H1 (cell line): Measurements from ENCODE around the gene OBSCN. TPM values are rescaled to one million over a fixed set of nuclear protein-coding genes. Genes with fewer than 3 reads are reported as not detected.

Source experiments
- CTCF ChIA-PET: fragments of 300-600 bp; sonication (Branson Sonifier 250); formaldehyde crosslinking; loops from one replicate; lab custom pipeline; 2021; ENCODE audit not compliant: partially characterized antibody; lab: Charles Lee
- POLR2A ChIA-PET: fragments of 300-600 bp; sonication (Branson Sonifier 250); formaldehyde crosslinking; loops from one replicate; lab custom pipeline; 2021; ENCODE audit warnings: inconsistent platforms; ENCODE audit not compliant: partially characterized antibody; lab: Charles Lee
- DNase-seq, 2 experiments: peaks; one replicate each; pipeline versions ENCODE4 v3.0.0 to v3.0.0-alpha.2; 2010 to 2022; ENCODE audit warnings: low spot score in 2 of 2, low read depth in 1 of 2, mixed read lengths in 1 of 2
- FAIRE-seq: peaks from 2 replicates; lab custom pipeline; 2011; peaks lifted over from hg19 to GRCh38; lab: Jason Lieb, UNC
- H2AFZ ChIP-seq: 2 replicates; pipeline ENCODE4 v1.8.1; 2012; ENCODE audit warnings: low read length, inconsistent platforms
- H2AK5ac ChIP-seq: 2 replicates; pipeline ENCODE4 v1.6.1; 2013; ENCODE audit warnings: low read depth, low read length
- H2BK120ac ChIP-seq: replicated peaks from 2 replicates; pipeline ENCODE3; 2013; ENCODE audit warnings: low read depth, low read length, inconsistent platforms
- H2BK12ac ChIP-seq: 2 replicates; pipeline ENCODE4 v1.6.1; 2013; ENCODE audit warnings: low read depth, low read length
- H2BK15ac ChIP-seq: 2 replicates; pipeline ENCODE4 v1.6.1; 2013; ENCODE audit warnings: low read length
- H2BK20ac ChIP-seq: 2 replicates; pipeline ENCODE4 v1.6.1; 2013; ENCODE audit warnings: low read length
- H2BK5ac ChIP-seq: 2 replicates; pipeline ENCODE4 v1.6.1; 2013; ENCODE audit warnings: low read depth, low read length
- H3K14ac ChIP-seq: 2 replicates; pipeline ENCODE4 v1.6.1; 2013; ENCODE audit warnings: inconsistent platforms; ENCODE audit not compliant: insufficient read length
- H3K18ac ChIP-seq: 2 replicates; pipeline ENCODE4 v1.6.1; 2013; ENCODE audit warnings: low read length; ENCODE audit errors: extremely low read depth
- H3K23ac ChIP-seq: 2 replicates; pipeline ENCODE4 v1.6.1; 2013; ENCODE audit warnings: inconsistent platforms; ENCODE audit not compliant: insufficient read length
- H3K23me2 ChIP-seq: 2 replicates; pipeline ENCODE4 v1.6.1; 2013; ENCODE audit warnings: low read depth, low read length
- H3K27ac ChIP-seq: 2 replicates; pipeline ENCODE4 v1.6.1; 2011; ENCODE audit warnings: low read depth, low read length, inconsistent platforms
- H3K27me3 ChIP-seq, 4 experiments: replicated peaks in 1 of 4; 1 replicate in 1 of 4; 2 replicates in 3 of 4; pipeline versions ENCODE4 v1.6.1 to v1.8.1; 2011 to 2013; ENCODE audit warnings: low read length in 3 of 4, mild to moderate bottlenecking in 3 of 4, inconsistent platforms in 2 of 4, mixed read lengths in 2 of 4, moderate library complexity in 1 of 4; ENCODE audit not compliant: control insufficient read depth in 3 of 4, insufficient read depth in 3 of 4; ENCODE audit errors: extremely low read depth in 1 of 4
- H3K36me3 ChIP-seq, 4 experiments: 2 replicates each; pipeline versions ENCODE4 v1.6.1 to v1.8.1; 2011 to 2013; ENCODE audit warnings: mild to moderate bottlenecking in 4 of 4, low read length in 3 of 4, moderate library complexity in 2 of 4, control low read depth in 1 of 4, inconsistent platforms in 1 of 4; ENCODE audit not compliant: insufficient read depth in 4 of 4, control insufficient read depth in 2 of 4
- H3K4ac ChIP-seq: replicated peaks from 2 replicates; pipeline ENCODE3; 2013; ENCODE audit warnings: low read length, low read depth, mixed read lengths, inconsistent platforms; ENCODE audit not compliant: insufficient read length
- H3K4me1 ChIP-seq, 4 experiments: replicated peaks in 1 of 4; 1 replicate in 1 of 4; 2 replicates in 3 of 4; pipeline versions ENCODE4 v1.6.1 to v1.8.1; 2011 to 2013; ENCODE audit warnings: low read length in 3 of 4, inconsistent platforms in 2 of 4, mixed read lengths in 1 of 4; ENCODE audit not compliant: insufficient read depth in 4 of 4, control insufficient read depth in 3 of 4
- H3K4me2 ChIP-seq, 2 experiments: 2 replicates each; pipeline versions ENCODE4 v1.6.1 to v1.8.1; 2011 to 2013; ENCODE audit warnings: low read depth in 2 of 2, low read length in 2 of 2, control low read depth in 1 of 2, inconsistent platforms in 1 of 2, mild to moderate bottlenecking in 1 of 2; ENCODE audit not compliant: insufficient read depth in 1 of 2
- H3K4me3 ChIP-seq, 4 experiments: fragments of 200-600, 300-600 bp in 1 of 4; sonication (generic), shearing (Covaris generic), sonication (Bioruptor Twin) in 1 of 4; 2 replicates each; pipeline versions ENCODE4 v1.5.1 to v1.8.1; 2011 to 2016; ENCODE audit warnings: low read length in 4 of 4, low read depth in 3 of 4, control low read depth in 2 of 4, inconsistent platforms in 2 of 4, mild to moderate bottlenecking in 2 of 4, mixed read lengths in 1 of 4, moderate library complexity in 1 of 4; ENCODE audit not compliant: insufficient read depth in 2 of 4; ENCODE audit errors: extremely low read depth in 1 of 4
- H3K56ac ChIP-seq: replicated peaks from 2 replicates; pipeline ENCODE3; 2013; ENCODE audit warnings: low read depth, mild to moderate bottlenecking, mixed read lengths, low read length, inconsistent platforms; ENCODE audit not compliant: insufficient read length
- H3K79me1 ChIP-seq: 2 replicates; pipeline ENCODE4 v1.6.1; 2013; ENCODE audit warnings: low read depth, low read length, control low read depth
- H3K79me2 ChIP-seq, 2 experiments: 2 replicates each; pipeline versions ENCODE4 v1.6.1 to v1.8.1; 2012 to 2013; ENCODE audit warnings: low read length in 2 of 2, mild to moderate bottlenecking in 2 of 2, inconsistent platforms in 1 of 2; ENCODE audit not compliant: insufficient read depth in 2 of 2, control insufficient read depth in 1 of 2
- H3K9ac ChIP-seq, 4 experiments: replicated peaks in 1 of 4; 1 replicate in 1 of 4; 2 replicates in 3 of 4; pipeline versions ENCODE4 v1.6.1 to v1.8.1; 2011 to 2013; ENCODE audit warnings: low read depth in 3 of 4, low read length in 3 of 4, control low read depth in 2 of 4, mild to moderate bottlenecking in 2 of 4, moderate library complexity in 2 of 4, inconsistent platforms in 1 of 4; ENCODE audit errors: extremely low read depth in 1 of 4
- H3K9me3 ChIP-seq, 2 experiments: 2 replicates each; pipeline versions ENCODE4 v1.6.1 to v1.8.1; 2012 to 2013; ENCODE audit warnings: mild to moderate bottlenecking in 2 of 2, moderate library complexity in 2 of 2, control low read depth in 1 of 2, inconsistent platforms in 1 of 2, low read depth in 1 of 2, low read length in 1 of 2, mixed read lengths in 1 of 2; ENCODE audit not compliant: insufficient read depth in 2 of 2
- H4K20me1 ChIP-seq, 2 experiments: replicated peaks in 1 of 2; 2 replicates each; pipeline versions ENCODE3 to v1.8.1; 2011 to 2013; ENCODE audit warnings: inconsistent platforms in 2 of 2, low read length in 2 of 2, mild to moderate bottlenecking in 1 of 2; ENCODE audit not compliant: insufficient read depth in 2 of 2, control insufficient read depth in 1 of 2
- H4K5ac ChIP-seq: 2 replicates; pipeline ENCODE4 v1.6.1; 2013; ENCODE audit warnings: low read length, low read depth, mixed read lengths, inconsistent platforms; ENCODE audit not compliant: insufficient read length
- H4K8ac ChIP-seq: 2 replicates; pipeline ENCODE4 v1.8.0; 2013; ENCODE audit warnings: mild to moderate bottlenecking, moderate library complexity, low read length, inconsistent platforms; ENCODE audit not compliant: insufficient read depth; ENCODE audit errors: extremely low read depth
- H4K91ac ChIP-seq: replicated peaks from 2 replicates; pipeline ENCODE3; 2013; ENCODE audit warnings: low read length, mixed read lengths, inconsistent platforms; ENCODE audit not compliant: insufficient read length
- BACH1 ChIP-seq: IDR thresholded peaks from 2 replicates; pipeline ENCODE4 v1.6.1; 2012; ENCODE audit warnings: low read length, improper control_type of control experiment
- CBX5 ChIP-seq: fragments of 300-800, 300-1000 bp; sonication (generic); IDR thresholded peaks from 2 replicates; pipeline ENCODE4 v1.7.1; 2016; ENCODE audit warnings: antibody characterized with exemption, low read length, low read depth
- CHD2 ChIP-seq: IDR thresholded peaks from 2 replicates; pipeline ENCODE4 v1.6.1; 2012; ENCODE audit warnings: low read length, improper control_type of control experiment
- EGR1 ChIP-seq: IDR thresholded peaks from 2 replicates; pipeline ENCODE4 v1.6.1; 2011; ENCODE audit warnings: low read depth, low read length, borderline replicate concordance
- POLR2AphosphoS5 ChIP-seq: IDR thresholded peaks from 2 replicates; pipeline ENCODE4 v1.6.1; 2011; ENCODE audit warnings: low read depth, low read length
- RAD21 ChIP-seq, 2 experiments: IDR thresholded peaks in 1 of 2; conservative IDR thresholded peaks in 1 of 2; 2 replicates each; pipeline ENCODE4 v1.6.1; 2011; ENCODE audit warnings: low read depth in 2 of 2, low read length in 2 of 2, improper control_type of control experiment in 1 of 2, inconsistent platforms in 1 of 2, mild to moderate bottlenecking in 1 of 2, moderate library complexity in 1 of 2
- SIN3A ChIP-seq, 2 experiments: IDR thresholded peaks in 1 of 2; conservative IDR thresholded peaks in 1 of 2; 2 replicates each; pipeline ENCODE4 v1.6.1; 2011 to 2012; ENCODE audit warnings: low read length in 2 of 2, improper control_type of control experiment in 1 of 2, low read depth in 1 of 2, mild to moderate bottlenecking in 1 of 2
- SP2 ChIP-seq: IDR thresholded peaks from 2 replicates; pipeline ENCODE4 v1.6.1; 2012; ENCODE audit warnings: mild to moderate bottlenecking, low read length, inconsistent platforms
- SP4 ChIP-seq: IDR thresholded peaks from 2 replicates; pipeline ENCODE4 v1.6.1; 2012; ENCODE audit warnings: low read length, inconsistent platforms
- SRF ChIP-seq: IDR thresholded peaks from 2 replicates; pipeline ENCODE4 v1.6.1; 2011; ENCODE audit warnings: mild to moderate bottlenecking, low read depth, low read length, moderate library complexity
- SUZ12 ChIP-seq: fragments of 200-600 bp; sonication (generic); IDR thresholded peaks from 2 replicates; pipeline ENCODE4 v1.6.1; 2012; ENCODE audit warnings: mild to moderate bottlenecking, inconsistent platforms, low read length, moderate library complexity, mixed read lengths
- TAF7 ChIP-seq: optimal IDR thresholded peaks from 2 replicates; pipeline ENCODE3; 2011; ENCODE audit warnings: low read depth, mild to moderate bottlenecking, inconsistent platforms, low read length, moderate library complexity, borderline replicate concordance
- WGBS, 2 experiments: shearing (Covaris generic) in 1 of 2; methylation state at CpG; one replicate each; pipeline versions ENCODE4 v1.1.6 to v1.1.7; 2013 to 2015; ENCODE audit warnings: low lambda C conversion rate in 2 of 2, mixed read lengths in 2 of 2, inconsistent platforms in 1 of 2, low coverage in 1 of 2, missing lambda C conversion rate in 1 of 2; ENCODE audit not compliant: insufficient replicate concordance in 2 of 2, insufficient coverage in 1 of 2, insufficient read length in 1 of 2; ENCODE audit errors: extremely low coverage in 1 of 2, missing lambda C conversion rate in 1 of 2; 5-methylcytosine and 5-hydroxymethylcytosine counted together
- polyA plus RNA-seq, 7 experiments: library from polyadenylated mRNA; depleted of rRNA in 3 of 7; stranded (reverse) in 5 of 7; unstranded in 2 of 7; fragments of >200 nt in 5 of 7; fragments of 200-250 nt in 2 of 7; gene quantifications; 1 replicate in 5 of 7; 2 replicates in 1 of 7; 4 replicates in 1 of 7; pipeline versions ENCODE4 v1.2.1 to v1.2.3, GENCODE V29; 2011 to 2013; ENCODE audit warnings: missing spikeins in 2 of 7, mixed read lengths in 2 of 7
- total RNA-seq: library from RNA; stranded (reverse); fragmentation: NEBNext Ultra II Directional; extraction: Animal tissue kit (Norgen Biotek cat#: 25700); gene quantifications from 2 replicates; pipeline ENCODE4 v1.2.1, GENCODE V29; 2021
- TF ChIP-seq, protein P1 (sequence below): IDR thresholded peaks from 2 replicates; pipeline ENCODE4 v1.6.1; 2012; ENCODE audit warnings: inconsistent platforms
- TF ChIP-seq, protein P2 (sequence below): IDR thresholded peaks from 2 replicates; pipeline ENCODE4 v1.6.1; 2011; ENCODE audit warnings: low read depth, mild to moderate bottlenecking, low read length; ENCODE audit not compliant: insufficient read depth

The OBSCN gene
- total and polyA plus RNA-seq, 2 of the 8 experiments (the other 6 are each of a cell fraction or from before 2014, with no cell fraction given), result 7.5 to 28.4 TPM

DNA sequence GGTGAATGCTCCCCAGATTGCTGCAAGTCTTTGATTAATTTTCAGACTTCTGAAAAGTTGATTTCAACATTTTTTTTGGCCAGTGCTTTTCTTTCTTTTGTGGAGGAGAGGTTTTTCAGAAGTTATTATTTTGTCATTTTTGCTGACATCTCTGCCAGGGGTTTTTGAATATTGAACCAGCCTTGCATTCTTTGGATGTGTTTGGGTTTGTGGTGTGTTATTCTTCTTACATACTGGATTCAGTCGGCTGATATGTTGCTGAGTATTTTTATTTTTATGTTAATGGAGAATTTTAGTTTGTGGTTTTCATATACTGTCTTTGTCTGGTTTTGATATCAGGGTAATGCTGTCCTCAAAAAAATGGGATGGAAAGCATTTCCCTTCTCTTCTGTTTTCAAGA lies 25.3 kb downstream of the OBSCN start:
- no peak overlapping the region for H3K18ac ChIP-seq
- H3K9ac ChIP-seq, result no peak overlapping the region
- no peak overlapping the region for H4K5ac ChIP-seq
- no peak overlapping the region for H2BK120ac ChIP-seq
- no peak overlapping the region for H4K91ac ChIP-seq
- no peak overlapping the region for H3K14ac ChIP-seq
- no peak overlapping the region for H2BK12ac ChIP-seq
- H2BK20ac ChIP-seq, result no peak overlapping the region
- DNase-seq (no peak), FAIRE-seq (no peak)
- peaks cover 0 to 2% of the 10 kb centered on the region in 2 experiments for H4K20me1 ChIP-seq
- no peak overlapping the region for H3K4me2 ChIP-seq
- H3K27ac ChIP-seq, result no peak overlapping the region
- ChIA-PET CTCF (interaction anchor here (0.9 to 2.0 kb wide), 3 partner anchors 10 to 26 kb away, joined by 4 to 6 read pairs (median 5); no protein-coding TSS in a partner anchor), POLR2A (no interaction called here)
- H4K8ac ChIP-seq, result no peak overlapping the region
- H2AFZ ChIP-seq, result no peak overlapping the region
- WGBS, 2 experiments, result 81% methylated on average over 1 of the region's 1 CpG; no CpG with 5 or more reads in 1 of the 2 experiments
- H2AK5ac ChIP-seq, result no peak overlapping the region
- H3K27me3 ChIP-seq, result no peaks in the 10 kb centered on the region
- H3K79me1 ChIP-seq, result peaks cover 2% of the 10 kb centered on the region; the same call in 1 of the 2 replicates
- H3K23me2 ChIP-seq, result no peaks in the 10 kb centered on the region
- no peak overlapping the region for H3K23ac ChIP-seq
- H3K4me1 ChIP-seq, result no peaks in the 10 kb centered on the region
- no peak overlapping the region for H3K4ac ChIP-seq
- peaks cover 0 to 11% (median under 1%) of the 10 kb centered on the region in 4 experiments; a peak in 3 of 8 replicates for H3K36me3 ChIP-seq
- H2BK5ac ChIP-seq, result no peak overlapping the region
- no peak overlapping the region for H3K56ac ChIP-seq
- no peak overlapping the region for H3K4me3 ChIP-seq
- H3K79me2 ChIP-seq, result no peaks in the 10 kb centered on the region; a peak in 1 of 4 replicates
- H2BK15ac ChIP-seq, result no peak overlapping the region
- H3K9me3 ChIP-seq, result 0 out of 4 replicates have a peak, but pooled peaks cover 0 to under 1% of the 10 kb centered on the region in 2 experiments
- TF ChIP-seq, protein P1, sequence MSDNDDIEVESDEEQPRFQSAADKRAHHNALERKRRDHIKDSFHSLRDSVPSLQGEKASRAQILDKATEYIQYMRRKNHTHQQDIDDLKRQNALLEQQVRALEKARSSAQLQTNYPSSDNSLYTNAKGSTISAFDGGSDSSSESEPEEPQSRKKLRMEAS, result no peak
- TF ChIP-seq RAD21 (IDR thresholded peaks at IDR 0.05 in 1 of 2, conservative IDR thresholded peaks at IDR 0.05 in 1 of 2; ENCODE audit: low read depth in 2 of 2, low read length in 2 of 2) (no peak), CHD2 (no peak), TAF7 (no peak), SUZ12 (no peak), EGR1 (no peak), SIN3A (conservative IDR thresholded peaks at IDR 0.05 in 1 of 2, IDR thresholded peaks at IDR 0.05 in 1 of 2; ENCODE audit: low read depth in 1 of 2, low read length in 2 of 2) (no peak), BACH1 (no peak), POLR2AphosphoS5 (no peak), CBX5 (no peak), SP4 (no peak), SP2 (no peak), SRF (no peak)
- TF ChIP-seq, protein P2, sequence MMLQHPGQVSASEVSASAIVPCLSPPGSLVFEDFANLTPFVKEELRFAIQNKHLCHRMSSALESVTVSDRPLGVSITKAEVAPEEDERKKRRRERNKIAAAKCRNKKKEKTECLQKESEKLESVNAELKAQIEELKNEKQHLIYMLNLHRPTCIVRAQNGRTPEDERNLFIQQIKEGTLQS, result no peak
